AG04449 (cell line): Measurements from ENCODE around the gene RAB40C.
"Not testable (repeated sequence)": the region's sequence is repeated elsewhere in the genome, so short reads cannot be mapped to it uniquely, and the experiment has no call there.

Experiments used
- CTCF ChIA-PET: fragments of 350-600 bp; formaldehyde crosslinking; extraction: SDS; loops from one replicate; lab custom pipeline; 2021; ENCODE audit warnings: antibody characterized with exemption; lab: Yijun Ruan, JAX
- POLR2A ChIA-PET: fragments of 400-600, 350-600 bp; formaldehyde crosslinking; extraction: SDS; loops from one replicate; lab custom pipeline; 2020; ENCODE audit warnings: antibody characterized with exemption, inconsistent platforms; lab: Yijun Ruan, JAX
- DNase-seq: peaks from one replicate; pipeline ENCODE4 v3.0.0-alpha.2; 2010; ENCODE audit warnings: low read depth, low spot score
- H3K4me3 ChIP-seq: 2 replicates; pipeline ENCODE4 v1.5.1; 2011; ENCODE audit warnings: low read depth, mild to moderate bottlenecking, control low read depth, low read length
- CTCF ChIP-seq: IDR thresholded peaks from one replicate; pipeline ENCODE4 v1.5.1; 2011; ENCODE audit warnings: mild to moderate bottlenecking, moderate library complexity, low read length, control low read depth, inconsistent platforms; ENCODE audit not compliant: insufficient read depth; ENCODE audit errors: missing control alignments

Gene RAB40C

DNA sequence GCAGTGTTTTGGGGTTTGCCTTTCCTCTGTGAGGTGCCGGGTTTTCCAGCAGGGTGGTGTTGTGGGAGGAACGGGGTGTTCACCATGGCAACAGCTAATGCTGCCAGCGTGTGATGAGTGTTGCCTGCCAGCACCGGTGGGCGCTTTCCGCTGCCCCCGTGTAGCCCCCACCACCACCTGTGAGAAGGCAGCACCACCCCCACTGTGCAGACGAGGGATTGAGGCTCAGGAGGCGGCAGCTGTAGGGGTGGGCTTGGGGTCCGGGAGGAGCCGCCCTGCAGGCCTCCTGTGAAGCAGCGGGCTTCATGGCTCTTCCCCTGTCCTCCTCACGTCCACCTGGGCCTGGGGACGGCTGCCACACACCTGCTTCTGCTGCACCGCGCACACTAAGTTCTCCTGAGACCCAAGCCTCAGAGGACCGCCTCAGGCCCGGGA, 5.2 kb downstream of the RAB40C start:
- ChIA-PET POLR2A (interaction anchor here (0.6 kb wide), 1 partner anchor 26 kb away, joined by 3 read pairs; no protein-coding TSS in a partner anchor), CTCF (no interaction called here)
- H3K4me3 ChIP-seq = no peak overlapping the region
- DNase-seq = no peak
- no peak for TF ChIP-seq CTCF

DNA sequence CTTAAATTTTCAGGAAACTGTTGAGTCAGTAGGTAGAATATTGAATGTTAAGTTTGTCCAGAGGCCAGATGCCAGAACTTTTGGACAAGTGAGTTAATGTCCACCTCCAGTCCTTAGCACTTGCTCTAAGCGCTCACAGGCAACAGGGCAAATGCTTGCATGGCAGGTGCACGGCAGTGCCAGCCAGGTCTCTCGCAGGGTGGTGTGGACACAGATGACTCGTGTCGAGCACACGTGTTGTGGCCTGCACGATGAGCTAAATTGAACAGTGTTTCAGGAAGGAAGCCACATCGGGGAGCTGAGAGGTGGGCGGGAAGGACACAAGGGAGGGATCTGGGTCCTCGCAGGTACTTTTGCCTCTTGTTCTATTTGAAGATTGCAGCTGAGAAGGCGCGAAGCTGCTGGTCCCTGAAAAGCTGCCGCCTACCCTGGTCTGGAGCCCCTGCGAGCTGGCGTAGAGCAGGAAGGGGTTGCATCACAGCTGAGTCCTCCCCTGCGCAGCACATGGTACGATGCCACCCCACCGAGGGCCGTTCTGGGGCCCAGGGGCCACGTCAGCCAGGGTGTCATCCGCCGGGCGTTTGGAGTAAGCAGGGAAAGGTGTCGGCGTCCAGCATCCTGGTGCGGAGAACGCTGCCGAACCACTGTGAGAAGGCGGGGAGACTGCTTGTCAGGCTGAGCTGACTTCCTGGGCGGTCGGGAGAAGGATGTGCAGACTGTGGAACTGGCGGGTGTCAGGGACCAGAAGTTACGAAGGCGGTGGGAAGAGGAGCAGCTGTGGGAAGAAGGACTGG, 6.3 kb downstream of the RAB40C start:
- POLR2A ChIA-PET = no interaction called here
- no peak for DNase-seq
- CTCF ChIA-PET = interaction anchor here (1.0 kb wide), 1 partner anchor 17 kb away, joined by 4 read pairs; no protein-coding TSS in a partner anchor
- no peak for TF ChIP-seq CTCF
- H3K4me3 ChIP-seq = no peak overlapping the region

- no peak for TF ChIP-seq CTCF
- ChIA-PET CTCF (interaction anchor here (1.0 kb wide), 1 partner anchor 17 kb away, joined by 4 read pairs; no protein-coding TSS in a partner anchor), POLR2A (no interaction called here)
- H3K4me3 ChIP-seq = no peak overlapping the region
- DNase-seq = no peak
These were observed 6.8 kb downstream of the RAB40C start for GRCh38 chr16:596736-597060.

- H3K4me3 ChIP-seq, POLR2A ChIA-PET, DNase-seq, CTCF ChIA-PET: not testable (repeated sequence)
These were observed 7.8 kb downstream of the RAB40C start for GRCh38 chr16:597655-598054.

GRCh38 chr16:598823-599739, 9.2 kb downstream of the RAB40C start:
- H3K4me3 ChIP-seq = no peak overlapping the region
- CTCF ChIA-PET = no interaction called here
- TF ChIP-seq CTCF = no peak
- DNase-seq = no peak
- POLR2A ChIA-PET = interaction anchor here (1.3 kb wide), 1 partner anchor 28 kb away, joined by 3 read pairs; no protein-coding TSS in a partner anchor

- ChIA-PET CTCF (interaction anchor here (1.4 to 2.1 kb wide), 2 partner anchors 8 to 67 kb away, joined by 5 read pairs; partner anchors contain the start of gene RHOT2), POLR2A (interaction anchor here (0.5 kb wide), 1 partner anchor 161 kb away, joined by 3 read pairs; no protein-coding TSS in a partner anchor)
- no peak for TF ChIP-seq CTCF
- H3K4me3 ChIP-seq = no peak overlapping the region
- DNase-seq = no peak
These were observed 10.9 kb downstream of the RAB40C start for GRCh38 chr16:600781-601180.
